HEK293 (cell line): Measurements from ENCODE around the gene SLC35E2B.
"Not testable (repeated sequence)": the region's sequence is repeated elsewhere in the genome, so short reads cannot be mapped to it uniquely, and the experiment has no call there.

Experiments
- CTCF ChIA-PET: fragments of 350-600 bp; formaldehyde crosslinking; extraction: SDS; loops from one replicate; lab custom pipeline; 2021; ENCODE audit warnings: antibody characterized with exemption; lab: Yijun Ruan, JAX
- POLR2A ChIA-PET: fragments of 300-600 bp; formaldehyde crosslinking; extraction: SDS; loops from one replicate; lab custom pipeline; 2020; ENCODE audit warnings: antibody characterized with exemption, inconsistent platforms; lab: Yijun Ruan, JAX
- H3K27ac ChIP-seq: fragments of 200-500 bp; sonication (Bioruptor generic); 2 replicates; pipeline ENCODE4 v1.5.1; 2014; ENCODE audit warnings: low read depth, low read length, control low read depth, inconsistent platforms; ENCODE audit errors: extremely low read depth
- H3K36me3 ChIP-seq, 2 experiments: fragments of 200-500 bp in 1 of 2; sonication (Bioruptor generic) in 1 of 2; 1 replicate in 1 of 2; 2 replicates in 1 of 2; pipeline ENCODE4 v1.5.1; 2014 to 2017; ENCODE audit warnings: inconsistent platforms in 2 of 2, low read length in 2 of 2; ENCODE audit not compliant: control insufficient read depth in 2 of 2, insufficient read depth in 1 of 2
- H3K4me1 ChIP-seq: fragments of 200-500 bp; sonication (Bioruptor generic); 2 replicates; pipeline ENCODE4 v1.5.1; 2014; ENCODE audit warnings: mild to moderate bottlenecking, low read length, inconsistent platforms; ENCODE audit not compliant: control insufficient read depth, insufficient read depth
- H3K4me3 ChIP-seq: 2 replicates; pipeline ENCODE4 v1.5.1; 2011; ENCODE audit warnings: low read depth, mild to moderate bottlenecking, control low read depth, low read length, moderate library complexity
- H3K9me3 ChIP-seq: fragments of 200-500 bp; sonication (Bioruptor generic); 2 replicates; pipeline ENCODE4 v1.5.1; 2014; ENCODE audit warnings: low read depth, low read length, inconsistent platforms; ENCODE audit not compliant: control insufficient read depth, insufficient read depth
- HOXC10 ChIP-seq: sonication (generic); formaldehyde crosslinking; IDR thresholded peaks from 2 replicates; pipeline ENCODE4 v1.8.1; 2023; ENCODE audit warnings: mild to moderate bottlenecking, missing genetic modification reagents
- PRDM2 ChIP-seq: fragments of 450-650 bp; formaldehyde crosslinking; IDR thresholded peaks from 2 replicates; pipeline ENCODE4 v1.5.1; 2016; ENCODE audit warnings: missing biosample characterization, missing genetic modification characterization, borderline replicate concordance
- ZNF146 ChIP-seq: fragments of 450-650 bp; formaldehyde crosslinking; IDR thresholded peaks from 2 replicates; pipeline ENCODE4 v1.5.1; 2016; ENCODE audit warnings: missing biosample characterization, missing genetic modification characterization
- ZNF513 ChIP-seq: fragments of 450-650 bp; IDR thresholded peaks from 2 replicates; pipeline ENCODE4 v1.5.1; 2018; ENCODE audit warnings: missing biosample characterization, missing genetic modification characterization
- ZNF596 ChIP-seq: fragments of 450-650 bp; IDR thresholded peaks from 2 replicates; pipeline ENCODE4 v1.5.0; 2018; ENCODE audit warnings: missing biosample characterization, mild to moderate bottlenecking, missing genetic modification characterization, moderate library complexity
- ZNF664 ChIP-seq: fragments of 450-650 bp; formaldehyde crosslinking; IDR thresholded peaks from 2 replicates; pipeline ENCODE4 v1.5.1; 2016; ENCODE audit warnings: missing biosample characterization, missing genetic modification characterization
- ZSCAN5A ChIP-seq: fragments of 450-650 bp; formaldehyde crosslinking; IDR thresholded peaks from 2 replicates; pipeline ENCODE4 v1.5.1; 2016; ENCODE audit warnings: missing biosample characterization, missing genetic modification characterization

Gene SLC35E2B

GRCh38 chr1:1704284-1704957, 11.8 kb upstream of the SLC35E2B start:
- H3K9me3 ChIP-seq, H3K4me3 ChIP-seq, H3K4me1 ChIP-seq, H3K27ac ChIP-seq, CTCF ChIA-PET, POLR2A ChIA-PET: not testable (repeated sequence)
- peaks cover 0 to 23% of the 10 kb centered on the region in 2 experiments; a peak in 2 of 3 replicates for H3K36me3 ChIP-seq

GRCh38 chr1:1703796-1704195, 11.2 kb upstream of the SLC35E2B start:
- TF ChIP-seq ZNF596 (no peak), HOXC10 (no peak), ZNF513 (tag by site-specific recombination) (no peak), ZNF664 (tag by site-specific recombination) (no peak), PRDM2 (tag by site-specific recombination) (no peak), ZSCAN5A (no peak), ZNF146 (no peak)
- H3K4me1 ChIP-seq: no peaks in the 10 kb centered on the region
- POLR2A ChIA-PET: no interaction called here
- H3K4me3 ChIP-seq: no peak overlapping the region
- CTCF ChIA-PET: no interaction called here
- H3K9me3 ChIP-seq: no peaks in the 10 kb centered on the region
- peaks cover 0 to 23% of the 10 kb centered on the region in 2 experiments; a peak in 2 of 3 replicates for H3K36me3 ChIP-seq
- no peak overlapping the region for H3K27ac ChIP-seq

GRCh38 chr1:1702506-1702905, 9.9 kb upstream of the SLC35E2B start:
- H3K36me3 ChIP-seq: peaks cover 0 to 23% of the 10 kb centered on the region in 2 experiments; a peak in 2 of 3 replicates
- H3K9me3 ChIP-seq, CTCF ChIA-PET, POLR2A ChIA-PET, H3K4me3 ChIP-seq, H3K4me1 ChIP-seq, H3K27ac ChIP-seq: not testable (repeated sequence)

GRCh38 chr1:1700557-1700956, 8.0 kb upstream of the SLC35E2B start:
- POLR2A ChIA-PET, H3K4me1 ChIP-seq, H3K27ac ChIP-seq, H3K4me3 ChIP-seq, H3K9me3 ChIP-seq, CTCF ChIA-PET: not testable (repeated sequence)
- H3K36me3 ChIP-seq: peaks cover 0 to 15% of the 10 kb centered on the region in 2 experiments; a peak in 1 of 3 replicates

GRCh38 chr1:1700067-1700466, 7.5 kb upstream of the SLC35E2B start:
- H3K9me3 ChIP-seq, POLR2A ChIA-PET, CTCF ChIA-PET: not testable (repeated sequence)

GRCh38 chr1:1699061-1699460, 6.5 kb upstream of the SLC35E2B start:
- H3K36me3 ChIP-seq, H3K4me1 ChIP-seq, H3K9me3 ChIP-seq, POLR2A ChIA-PET, H3K27ac ChIP-seq, CTCF ChIA-PET, H3K4me3 ChIP-seq: not testable (repeated sequence)

More at GRCh38 chr1:1700067-1700466, 7.5 kb upstream of the SLC35E2B start:
- H3K4me3 ChIP-seq, H3K27ac ChIP-seq, H3K4me1 ChIP-seq: not testable (repeated sequence)
- peaks cover 0 to 15% of the 10 kb centered on the region in 2 experiments; a peak in 1 of 3 replicates for H3K36me3 ChIP-seq
